HEK293 (cell line): ENCODE measurements around the gene PCSK2.

ENCODE experiments used
- ZNF121 ChIP-seq: fragments of 450-650 bp; formaldehyde crosslinking; IDR thresholded peaks from 2 replicates; pipeline ENCODE4 v1.5.1; 2016; ENCODE audit warnings: missing biosample characterization, missing genetic modification characterization
- ZNF157 ChIP-seq: fragments of 450-650 bp; formaldehyde crosslinking; IDR thresholded peaks from 2 replicates; pipeline ENCODE4 v1.5.1; 2016; ENCODE audit warnings: missing biosample characterization, missing genetic modification characterization
- ZNF184 ChIP-seq: fragments of 450-650 bp; IDR thresholded peaks from 2 replicates; pipeline ENCODE4 v1.5.1; 2018; ENCODE audit warnings: missing biosample characterization, mild to moderate bottlenecking, missing genetic modification characterization
- ZNF274 ChIP-seq, 2 experiments: fragments of 200-500 bp in 1 of 2; fragments of 450-650 bp in 1 of 2; sonication (Bioruptor generic) in 1 of 2; formaldehyde crosslinking in 1 of 2; IDR thresholded peaks; 2 replicates each; pipeline versions ENCODE4 v1.5.1 to v1.6.1; 2014 to 2016; ENCODE audit warnings: borderline replicate concordance in 1 of 2, inconsistent platforms in 1 of 2, low read length in 1 of 2, missing biosample characterization in 1 of 2, missing genetic modification characterization in 1 of 2
- ZNF335 ChIP-seq: fragments of 450-650 bp; formaldehyde crosslinking; conservative IDR thresholded peaks from 2 replicates; pipeline ENCODE4 v1.5.1; 2016; ENCODE audit warnings: missing biosample characterization, missing genetic modification characterization
- ZNF623 ChIP-seq: fragments of 450-650 bp; formaldehyde crosslinking; IDR thresholded peaks from 2 replicates; pipeline ENCODE4 v1.5.1; 2016; ENCODE audit warnings: missing biosample characterization, missing genetic modification characterization
- TF ChIP-seq, protein P1 (sequence below): fragments of 450-650 bp; formaldehyde crosslinking; IDR thresholded peaks from 2 replicates; pipeline ENCODE4 v1.5.1; 2016; ENCODE audit warnings: missing biosample characterization, missing genetic modification characterization
- TF ChIP-seq, protein P2 (sequence below): fragments of 450-650 bp; formaldehyde crosslinking; IDR thresholded peaks from 2 replicates; pipeline ENCODE4 v1.5.1; 2016; ENCODE audit warnings: missing biosample characterization, missing genetic modification characterization
- TF ChIP-seq, protein P3 (sequence below): fragments of 450-650 bp; formaldehyde crosslinking; conservative IDR thresholded peaks from 2 replicates; pipeline ENCODE4 v1.5.1; 2016; ENCODE audit warnings: low read depth, missing biosample characterization, missing genetic modification characterization
- TF ChIP-seq, protein P4 (sequence below): fragments of 450-650 bp; formaldehyde crosslinking; IDR thresholded peaks from 2 replicates; pipeline ENCODE4 v1.5.1; 2016; ENCODE audit warnings: missing biosample characterization, missing genetic modification characterization

DNA sequence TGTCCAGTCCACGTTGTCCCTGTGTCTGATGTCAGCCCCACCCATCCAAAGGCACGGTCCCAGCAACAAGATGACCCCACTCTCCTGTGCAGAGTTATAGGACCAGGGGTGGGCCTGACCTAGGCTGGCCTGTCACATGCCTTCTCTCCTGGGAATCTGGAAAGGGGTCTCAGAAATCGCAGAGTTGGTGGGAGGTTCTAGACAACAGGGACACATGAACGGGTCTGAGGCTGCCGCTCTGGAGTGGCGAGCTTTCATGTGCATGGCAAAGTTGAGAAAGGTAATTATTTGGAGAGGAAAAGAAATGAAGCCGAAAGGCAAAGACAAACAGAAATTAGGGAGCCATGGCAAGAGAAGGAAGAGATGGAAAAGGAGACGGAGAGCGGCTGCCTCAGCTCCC is 274.9 kb downstream of the PCSK2 start:
- TF ChIP-seq ZNF157 (tag by site-specific recombination): no peak
- TF ChIP-seq, protein P1, sequence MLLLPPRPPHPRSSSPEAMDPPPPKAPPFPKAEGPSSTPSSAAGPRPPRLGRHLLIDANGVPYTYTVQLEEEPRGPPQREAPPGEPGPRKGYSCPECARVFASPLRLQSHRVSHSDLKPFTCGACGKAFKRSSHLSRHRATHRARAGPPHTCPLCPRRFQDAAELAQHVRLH (tag by site-specific recombination): no peak
- TF ChIP-seq, protein P2, sequence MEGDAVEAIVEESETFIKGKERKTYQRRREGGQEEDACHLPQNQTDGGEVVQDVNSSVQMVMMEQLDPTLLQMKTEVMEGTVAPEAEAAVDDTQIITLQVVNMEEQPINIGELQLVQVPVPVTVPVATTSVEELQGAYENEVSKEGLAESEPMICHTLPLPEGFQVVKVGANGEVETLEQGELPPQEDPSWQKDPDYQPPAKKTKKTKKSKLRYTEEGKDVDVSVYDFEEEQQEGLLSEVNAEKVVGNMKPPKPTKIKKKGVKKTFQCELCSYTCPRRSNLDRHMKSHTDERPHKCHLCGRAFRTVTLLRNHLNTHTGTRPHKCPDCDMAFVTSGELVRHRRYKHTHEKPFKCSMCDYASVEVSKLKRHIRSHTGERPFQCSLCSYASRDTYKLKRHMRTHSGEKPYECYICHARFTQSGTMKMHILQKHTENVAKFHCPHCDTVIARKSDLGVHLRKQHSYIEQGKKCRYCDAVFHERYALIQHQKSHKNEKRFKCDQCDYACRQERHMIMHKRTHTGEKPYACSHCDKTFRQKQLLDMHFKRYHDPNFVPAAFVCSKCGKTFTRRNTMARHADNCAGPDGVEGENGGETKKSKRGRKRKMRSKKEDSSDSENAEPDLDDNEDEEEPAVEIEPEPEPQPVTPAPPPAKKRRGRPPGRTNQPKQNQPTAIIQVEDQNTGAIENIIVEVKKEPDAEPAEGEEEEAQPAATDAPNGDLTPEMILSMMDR (tag by site-specific recombination): no peak
- no peak for TF ChIP-seq ZNF623 (tag by site-specific recombination)
- TF ChIP-seq ZNF121 (tag by site-specific recombination): no peak
- TF ChIP-seq, protein P3, sequence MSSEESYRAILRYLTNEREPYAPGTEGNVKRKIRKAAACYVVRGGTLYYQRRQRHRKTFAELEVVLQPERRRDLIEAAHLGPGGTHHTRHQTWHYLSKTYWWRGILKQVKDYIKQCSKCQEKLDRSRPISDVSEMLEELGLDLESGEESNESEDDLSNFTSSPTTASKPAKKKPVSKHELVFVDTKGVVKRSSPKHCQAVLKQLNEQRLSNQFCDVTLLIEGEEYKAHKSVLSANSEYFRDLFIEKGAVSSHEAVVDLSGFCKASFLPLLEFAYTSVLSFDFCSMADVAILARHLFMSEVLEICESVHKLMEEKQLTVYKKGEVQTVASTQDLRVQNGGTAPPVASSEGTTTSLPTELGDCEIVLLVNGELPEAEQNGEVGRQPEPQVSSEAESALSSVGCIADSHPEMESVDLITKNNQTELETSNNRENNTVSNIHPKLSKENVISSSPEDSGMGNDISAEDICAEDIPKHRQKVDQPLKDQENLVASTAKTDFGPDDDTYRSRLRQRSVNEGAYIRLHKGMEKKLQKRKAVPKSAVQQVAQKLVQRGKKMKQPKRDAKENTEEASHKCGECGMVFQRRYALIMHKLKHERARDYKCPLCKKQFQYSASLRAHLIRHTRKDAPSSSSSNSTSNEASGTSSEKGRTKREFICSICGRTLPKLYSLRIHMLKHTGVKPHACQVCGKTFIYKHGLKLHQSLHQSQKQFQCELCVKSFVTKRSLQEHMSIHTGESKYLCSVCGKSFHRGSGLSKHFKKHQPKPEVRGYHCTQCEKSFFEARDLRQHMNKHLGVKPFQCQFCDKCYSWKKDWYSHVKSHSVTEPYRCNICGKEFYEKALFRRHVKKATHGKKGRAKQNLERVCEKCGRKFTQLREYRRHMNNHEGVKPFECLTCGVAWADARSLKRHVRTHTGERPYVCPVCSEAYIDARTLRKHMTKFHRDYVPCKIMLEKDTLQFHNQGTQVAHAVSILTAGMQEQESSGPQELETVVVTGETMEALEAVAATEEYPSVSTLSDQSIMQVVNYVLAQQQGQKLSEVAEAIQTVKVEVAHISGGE (tag by site-specific recombination): no peak
- TF ChIP-seq ZNF274 (IDR thresholded peaks at IDR 0.05; ENCODE audit: low read length): no peak
- no peak for TF ChIP-seq ZNF274 (tag by site-specific recombination; IDR thresholded peaks at IDR 0.05; ENCODE audit: borderline replicate concordance)
- TF ChIP-seq ZNF184: no peak
- TF ChIP-seq, protein P4, sequence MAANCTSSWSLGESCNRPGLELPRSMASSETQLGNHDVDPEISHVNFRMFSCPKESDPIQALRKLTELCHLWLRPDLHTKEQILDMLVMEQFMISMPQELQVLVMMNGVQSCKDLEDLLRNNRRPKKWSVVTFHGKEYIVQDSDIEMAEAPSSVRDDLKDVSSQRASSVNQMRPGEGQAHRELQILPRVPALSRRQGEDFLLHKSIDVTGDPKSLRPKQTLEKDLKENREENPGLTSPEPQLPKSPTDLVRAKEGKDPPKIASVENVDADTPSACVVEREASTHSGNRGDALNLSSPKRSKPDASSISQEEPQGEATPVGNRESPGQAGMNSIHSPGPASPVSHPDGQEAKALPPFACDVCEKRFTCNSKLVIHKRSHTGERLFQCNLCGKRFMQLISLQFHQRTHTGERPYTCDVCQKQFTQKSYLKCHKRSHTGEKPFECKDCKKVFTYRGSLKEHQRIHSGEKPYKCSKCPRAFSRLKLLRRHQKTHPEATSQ: no peak
- TF ChIP-seq ZNF335 (tag by site-specific recombination): no peak
